OCI-LY7 (cell line): ENCODE results near the gene SPATA13. TPM values are rescaled to one million over a fixed set of nuclear protein-coding genes. Genes with fewer than 3 reads are reported as not detected.

Experiments
- BruUV-seq: library from RNA; stranded (reverse); fragments of 400-500 nt; replicated peaks from 2 replicates; lab custom pipeline; 2021; lab: Mats Ljungman, UMichigan
- CTCF ChIA-PET: fragments of 300-600 bp; sonication (Branson Sonifier 250); formaldehyde crosslinking; loops from one replicate; lab custom pipeline; 2022; ENCODE audit warnings: antibody characterized with exemption; ENCODE audit not compliant: unreplicated experiment; lab: Charles Lee
- POLR2A ChIA-PET: fragments of 300-600 bp; sonication (Branson Sonifier 250); formaldehyde crosslinking; loops from one replicate; lab custom pipeline; 2022; ENCODE audit warnings: antibody characterized with exemption; lab: Charles Lee
- DNase-seq: peaks from one replicate; pipeline ENCODE4 v3.0.0-alpha.2; 2015; ENCODE audit warnings: low spot score
- H2AFZ ChIP-seq: fragments of 200-600 bp; sonication (generic), shearing (Covaris generic); 2 replicates; pipeline ENCODE4 v1.6.1; 2014; ENCODE audit warnings: mild to moderate bottlenecking, antibody characterized with exemption, low read length, moderate library complexity
- H3K27ac ChIP-seq: fragments of 200-600 bp; sonication (generic); 2 replicates; pipeline ENCODE4 v1.5.1; 2014; ENCODE audit warnings: mixed run types, low read depth, mild to moderate bottlenecking, moderate library complexity, low read length, inconsistent platforms; ENCODE audit not compliant: poor library complexity, severe bottlenecking
- H3K36me3 ChIP-seq: fragments of 200-600 bp; sonication (generic); 2 replicates; pipeline ENCODE4 v1.6.1; 2014; ENCODE audit warnings: mild to moderate bottlenecking, antibody characterized with exemption, low read length, moderate library complexity, mixed read lengths; ENCODE audit not compliant: insufficient read depth
- H3K4me1 ChIP-seq: fragments of 200-600 bp; sonication (generic); 2 replicates; pipeline ENCODE4 v1.5.1; 2014; ENCODE audit warnings: mild to moderate bottlenecking, low read length; ENCODE audit not compliant: insufficient read depth, poor library complexity, severe bottlenecking
- H3K4me2 ChIP-seq: fragments of 200-600 bp; sonication (generic); 2 replicates; pipeline ENCODE4 v1.6.1; 2014; ENCODE audit warnings: mild to moderate bottlenecking, low read length
- H3K4me3 ChIP-seq: fragments of 200-600 bp; sonication (generic); 2 replicates; pipeline ENCODE4 v1.5.1; 2014; ENCODE audit warnings: mild to moderate bottlenecking, low read depth, low read length; ENCODE audit not compliant: poor library complexity, severe bottlenecking
- H3K79me2 ChIP-seq: fragments of 200-600 bp; sonication (generic); 2 replicates; pipeline ENCODE4 v1.6.1; 2016; ENCODE audit warnings: low read depth, mild to moderate bottlenecking, low read length, moderate library complexity, mixed read lengths; ENCODE audit not compliant: insufficient read depth
- H3K9me2 ChIP-seq: fragments of 200-600 bp; sonication (generic); 2 replicates; pipeline ENCODE4 v1.6.1; 2016; ENCODE audit warnings: mild to moderate bottlenecking, low read length, mixed read lengths; ENCODE audit not compliant: insufficient read depth
- H3K9me3 ChIP-seq: fragments of 200-600 bp; sonication (generic); 2 replicates; pipeline ENCODE4 v1.6.1; 2014; ENCODE audit warnings: mild to moderate bottlenecking, mixed run types, low read length, mixed read lengths
- H4K20me1 ChIP-seq: fragments of 200-600 bp; sonication (generic); 2 replicates; pipeline ENCODE4 v1.6.1; 2014; ENCODE audit warnings: mild to moderate bottlenecking, antibody characterized with exemption, low read length, moderate library complexity, mixed read lengths; ENCODE audit not compliant: insufficient read depth
- EZH2phosphoT487 ChIP-seq: fragments of 200-600 bp; sonication (generic); IDR thresholded peaks from 2 replicates; pipeline ENCODE4 v1.6.1; 2018; ENCODE audit warnings: low read depth, borderline replicate concordance, mild to moderate bottlenecking, mixed run types, antibody characterized with exemption, low read length, moderate library complexity, mixed read lengths
- intact Hi-C: fragments of 100-400 bp; cut with micrococcal nuclease; formaldehyde crosslinking; loops from one replicate; pipeline ENCODE4 v1.10.0; 2022; ENCODE audit not compliant: unreplicated experiment
- total RNA-seq, 2 experiments: library from RNA; depleted of rRNA in 1 of 2; stranded (reverse); fragments of >200 nt in 1 of 2; shearing (Covaris generic) in 1 of 2; gene quantifications; 2 replicates each; pipeline ENCODE4 v1.2.3, GENCODE V29; 2014 to 2022
- TF ChIP-seq, protein P1 (sequence below): fragments of 200-600 bp; sonication (generic); conservative IDR thresholded peaks from 2 replicates; pipeline ENCODE4 v1.5.1; 2014; ENCODE audit warnings: mild to moderate bottlenecking, antibody characterized with exemption, low read length, moderate library complexity, mixed read lengths

The SPATA13 gene
- total RNA-seq, 2 experiments from 2014 or later, result 3.8 to 32.4 TPM

DNA sequence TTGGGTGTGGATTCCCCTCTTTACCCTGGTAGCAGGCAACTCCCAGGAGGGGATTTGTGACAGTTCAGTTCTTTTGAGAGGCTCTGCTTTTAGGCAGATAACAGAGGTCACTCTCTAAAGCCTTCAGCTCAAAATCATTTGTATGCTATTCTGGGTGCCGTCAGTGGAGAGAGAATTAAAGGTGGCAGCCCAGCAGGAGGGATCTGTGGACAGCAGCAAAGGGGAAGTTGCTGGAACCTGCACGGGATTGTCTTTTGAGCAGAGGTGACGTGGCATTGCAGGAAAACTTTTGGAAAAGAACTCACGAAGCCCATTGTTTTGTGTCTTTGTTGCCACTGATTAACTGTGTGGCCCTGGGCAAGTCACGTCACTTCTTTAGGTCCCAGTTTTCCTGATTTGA, 86.5 kb downstream of the SPATA13 start:
- POLR2A ChIA-PET, result interaction anchor here (0.7 kb wide), 1 partner anchor 64 kb away, joined by 3 read pairs; no protein-coding TSS in a partner anchor
- no peaks in the 10 kb centered on the region for H3K79me2 ChIP-seq
- BruUV-seq, result no TSS peak
- H3K27ac ChIP-seq, result no peak overlapping the region
- no peak overlapping the region for H3K4me2 ChIP-seq
- DNase-seq, result no peak
- H3K4me3 ChIP-seq, result no peak overlapping the region
- no peak for TF ChIP-seq EZH2phosphoT487
- TF ChIP-seq, protein P1, sequence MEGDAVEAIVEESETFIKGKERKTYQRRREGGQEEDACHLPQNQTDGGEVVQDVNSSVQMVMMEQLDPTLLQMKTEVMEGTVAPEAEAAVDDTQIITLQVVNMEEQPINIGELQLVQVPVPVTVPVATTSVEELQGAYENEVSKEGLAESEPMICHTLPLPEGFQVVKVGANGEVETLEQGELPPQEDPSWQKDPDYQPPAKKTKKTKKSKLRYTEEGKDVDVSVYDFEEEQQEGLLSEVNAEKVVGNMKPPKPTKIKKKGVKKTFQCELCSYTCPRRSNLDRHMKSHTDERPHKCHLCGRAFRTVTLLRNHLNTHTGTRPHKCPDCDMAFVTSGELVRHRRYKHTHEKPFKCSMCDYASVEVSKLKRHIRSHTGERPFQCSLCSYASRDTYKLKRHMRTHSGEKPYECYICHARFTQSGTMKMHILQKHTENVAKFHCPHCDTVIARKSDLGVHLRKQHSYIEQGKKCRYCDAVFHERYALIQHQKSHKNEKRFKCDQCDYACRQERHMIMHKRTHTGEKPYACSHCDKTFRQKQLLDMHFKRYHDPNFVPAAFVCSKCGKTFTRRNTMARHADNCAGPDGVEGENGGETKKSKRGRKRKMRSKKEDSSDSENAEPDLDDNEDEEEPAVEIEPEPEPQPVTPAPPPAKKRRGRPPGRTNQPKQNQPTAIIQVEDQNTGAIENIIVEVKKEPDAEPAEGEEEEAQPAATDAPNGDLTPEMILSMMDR, result no peak
- no peaks in the 10 kb centered on the region for H3K36me3 ChIP-seq
- no peak overlapping the region for H2AFZ ChIP-seq
- CTCF ChIA-PET, result no interaction called here
- intact Hi-C loops, result no loop called here
- no peaks in the 10 kb centered on the region for H3K9me2 ChIP-seq
- no peaks in the 10 kb centered on the region for H4K20me1 ChIP-seq
- H3K4me1 ChIP-seq, result no peaks in the 10 kb centered on the region
- no peaks in the 10 kb centered on the region for H3K9me3 ChIP-seq

DNA sequence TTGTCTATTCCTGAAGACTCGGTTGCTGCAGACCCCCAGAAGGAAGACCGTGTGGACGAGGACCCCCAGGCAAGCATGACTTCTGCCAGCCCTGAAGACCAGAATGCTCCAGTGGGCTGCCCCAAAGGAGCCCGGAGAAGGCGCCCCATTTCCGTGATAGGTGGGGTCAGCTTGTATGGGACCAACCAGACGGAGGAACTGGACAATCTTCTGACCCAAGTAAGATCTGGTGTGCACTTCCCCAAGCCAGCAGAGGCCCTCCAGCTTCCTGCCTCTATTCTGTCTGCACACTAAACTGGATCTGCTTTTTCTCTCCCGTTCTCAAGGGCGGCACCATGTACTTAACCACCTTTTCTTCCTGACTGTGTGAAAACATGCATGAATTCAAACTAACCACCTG, 89.1 kb downstream of the SPATA13 start:
- no peaks in the 10 kb centered on the region for H3K79me2 ChIP-seq
- BruUV-seq, result no TSS peak
- ChIA-PET POLR2A (interaction anchor here (0.6 kb wide), 1 partner anchor 10 kb away, joined by 3 read pairs; no protein-coding TSS in a partner anchor), CTCF (no interaction called here)
- H2AFZ ChIP-seq, result no peak overlapping the region
- intact Hi-C loops, result no loop called here
- no peaks in the 10 kb centered on the region for H4K20me1 ChIP-seq
- H3K9me2 ChIP-seq, result no peaks in the 10 kb centered on the region
- H3K27ac ChIP-seq, result no peak overlapping the region
- no peaks in the 10 kb centered on the region for H3K9me3 ChIP-seq
- DNase-seq, result no peak
- TF ChIP-seq, protein P1, result no peak
- no peak for TF ChIP-seq EZH2phosphoT487
- H3K36me3 ChIP-seq, result no peaks in the 10 kb centered on the region
- no peak overlapping the region for H3K4me2 ChIP-seq
- H3K4me1 ChIP-seq, result no peaks in the 10 kb centered on the region
- H3K4me3 ChIP-seq, result no peak overlapping the region

DNA sequence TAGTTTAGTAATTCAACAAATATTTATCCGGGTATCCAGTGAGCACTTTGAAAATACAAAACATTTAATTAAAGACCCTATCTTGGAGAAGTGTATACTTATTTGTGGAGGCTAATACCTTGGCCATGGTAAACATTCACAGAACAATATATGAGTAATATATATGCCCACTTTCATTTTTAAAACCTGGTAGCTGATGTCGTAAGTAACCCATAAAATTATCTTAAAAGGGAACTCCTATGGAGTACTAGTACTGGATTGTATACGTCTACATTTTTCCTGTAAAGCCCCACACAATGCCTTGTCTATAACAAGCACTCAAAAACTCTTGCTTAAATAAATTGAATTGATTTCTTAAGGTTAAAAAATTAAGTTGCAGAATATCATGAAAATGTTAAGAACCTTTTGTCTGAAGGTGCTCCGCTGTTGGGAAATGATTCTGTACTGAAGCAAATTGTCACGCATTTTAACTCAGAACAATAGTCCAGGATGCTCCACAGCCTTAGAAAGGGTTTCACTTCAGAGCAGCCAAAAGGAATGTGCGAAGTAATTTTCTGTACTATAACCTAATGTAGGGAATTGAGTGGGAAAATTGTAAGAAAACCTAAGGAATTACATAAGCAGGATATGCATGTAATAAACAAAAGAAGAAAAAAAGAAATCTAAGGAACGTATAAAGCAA, 90.0 kb downstream of the SPATA13 start:
- no peak for TF ChIP-seq EZH2phosphoT487
- TF ChIP-seq, protein P1, result no peak
- Histone ChIP-seq H3K4me3 (no peak overlapping the region), H2AFZ (no peak overlapping the region), H3K79me2 (no peaks in the 10 kb centered on the region), H3K4me2 (no peak overlapping the region), H3K9me2 (no peaks in the 10 kb centered on the region), H3K4me1 (no peaks in the 10 kb centered on the region), H4K20me1 (no peaks in the 10 kb centered on the region), H3K36me3 (no peaks in the 10 kb centered on the region), H3K9me3 (no peaks in the 10 kb centered on the region), H3K27ac (no peak overlapping the region)
- CTCF ChIA-PET, result no interaction called here
- POLR2A ChIA-PET, result no interaction called here
- BruUV-seq, result no TSS peak
- intact Hi-C loops, result no loop called here
- DNase-seq, result no peak
